HepG2 (cell line): ENCODE data around the gene HLA-F. TPM values are rescaled to one million over a fixed set of nuclear protein-coding genes. Genes with fewer than 3 reads are reported as not detected.

Source experiments
- AKNA ChIP-seq: sonication (generic); formaldehyde crosslinking; IDR thresholded peaks from 2 replicates; pipeline ENCODE4 v1.4.0; 2020; ENCODE audit warnings: missing genetic modification reagents, borderline replicate concordance
- CTCF ChIP-seq: sonication (generic); formaldehyde crosslinking; IDR thresholded peaks from 2 replicates; pipeline ENCODE4 v1.5.0; 2020; ENCODE audit warnings: mild to moderate bottlenecking, missing genetic modification reagents, moderate library complexity
- IRF1 ChIP-seq: sonication (generic); formaldehyde crosslinking; IDR thresholded peaks from 2 replicates; pipeline ENCODE4 v1.4.0; 2020; ENCODE audit warnings: low read depth, mild to moderate bottlenecking, missing genetic modification reagents
- MED8 ChIP-seq: sonication (generic); formaldehyde crosslinking; IDR thresholded peaks from 2 replicates; pipeline ENCODE4 v1.8.1; 2023; ENCODE audit warnings: mild to moderate bottlenecking, missing genetic modification reagents; ENCODE audit not compliant: insufficient replicate concordance
- U2AF2 ChIP-seq: fragments of 200-400 bp; formaldehyde crosslinking; IDR thresholded peaks from 2 replicates; pipeline ENCODE4 v1.6.1; 2017; ENCODE audit warnings: low read depth, mild to moderate bottlenecking, low read length
- ZBTB21 ChIP-seq: sonication (generic); formaldehyde crosslinking; IDR thresholded peaks from 2 replicates; pipeline ENCODE4 v1.4.0; 2020; ENCODE audit warnings: missing genetic modification reagents
- ZNF263 ChIP-seq: sonication (generic); formaldehyde crosslinking; IDR thresholded peaks from 2 replicates; pipeline ENCODE4 v1.4.0; 2020; ENCODE audit warnings: missing genetic modification reagents
- ZNF441 ChIP-seq: sonication (generic); formaldehyde crosslinking; IDR thresholded peaks from 2 replicates; pipeline ENCODE4 v1.7.0; 2021; ENCODE audit warnings: missing genetic modification reagents, borderline replicate concordance
- ZNF572 ChIP-seq: sonication (generic); formaldehyde crosslinking; IDR thresholded peaks from 2 replicates; pipeline ENCODE4 v1.5.1; 2020; ENCODE audit warnings: mild to moderate bottlenecking, missing genetic modification reagents
- ZNF598 ChIP-seq: sonication (generic); formaldehyde crosslinking; IDR thresholded peaks from 2 replicates; pipeline ENCODE4 v1.5.1; 2020; ENCODE audit warnings: mild to moderate bottlenecking, missing genetic modification reagents, borderline replicate concordance
- ZNF687 ChIP-seq: sonication (generic); formaldehyde crosslinking; IDR thresholded peaks from 2 replicates; pipeline ENCODE4 v1.5.1; 2020; ENCODE audit warnings: mild to moderate bottlenecking, missing genetic modification reagents, moderate library complexity
- polyA plus RNA-seq, 8 experiments: library from polyadenylated mRNA; depleted of rRNA in 3 of 8; stranded (reverse) in 7 of 8; unstranded in 1 of 8; fragments of >200 nt; fragmentation: Illumina TruSeq in 4 of 8; extraction: Trizol in 4 of 8; gene quantifications; 2 replicates each; pipeline versions ENCODE4 v1.2.1 to v1.2.3, GENCODE V29; 2011 to 2016; ENCODE audit warnings: low read depth in 4 of 8, missing spikeins in 1 of 8, mixed read lengths in 1 of 8; ENCODE audit not compliant: insufficient read depth in 1 of 8
- total RNA-seq, 5 experiments: library from RNA; depleted of rRNA; stranded (reverse); fragments of >200 nt; fragmentation: Illumina TruSeq; extraction: Trizol; gene quantifications; 2 replicates each; pipeline ENCODE4 v1.2.3, GENCODE V29; 2016; ENCODE audit warnings: low read depth in 1 of 5

HLA-F gene
- total and polyA plus RNA-seq, 2 of the 13 experiments (the other 11 are each of a cell fraction or from before 2014, with no cell fraction given) = 6.0 to 6.1 TPM

- no peak for TF ChIP-seq AKNA (CRISPR knock-in tag)
- no peak for TF ChIP-seq U2AF2
- no peak for TF ChIP-seq IRF1 (CRISPR knock-in tag)
- no peak for TF ChIP-seq ZBTB21 (CRISPR knock-in tag)
- TF ChIP-seq ZNF687 (CRISPR knock-in tag) = 0 out of 2 replicates have a peak, but pooled peaks have one; percentile 18
- TF ChIP-seq MED8 (CRISPR knock-in tag) = no peak
- TF ChIP-seq CTCF (CRISPR knock-in tag) = peak; percentile 77
- TF ChIP-seq ZNF598 (CRISPR knock-in tag) = no peak
- peak; percentile 40; the same call in 1 of the 2 replicates for TF ChIP-seq ZNF572 (CRISPR knock-in tag)
- TF ChIP-seq ZNF263 (CRISPR knock-in tag) = 0 out of 2 replicates have a peak, but pooled peaks have one; percentile 51
- TF ChIP-seq ZNF441 (CRISPR knock-in tag) = peak; percentile 71; the same call in 1 of the 2 replicates
- TF ChIP-seq, all 625 proteins: peak for 7
Observed at GRCh38 chr6:29702519-29703103, 20.6 kb upstream of the HLA-F start (continued).
